Retinal pigment epithelial cell (primary cell): ENCODE data around the gene SLC24A1.

Source experiments
- DNase-seq: peaks from one replicate; pipeline ENCODE4 v3.0.0-alpha.2; 2010; ENCODE audit warnings: low read depth
- H3K4me3 ChIP-seq: 2 replicates; pipeline ENCODE4 v1.5.1; 2011; ENCODE audit warnings: mild to moderate bottlenecking, low read length, control low read depth, moderate library complexity
- CTCF ChIP-seq: conservative IDR thresholded peaks from 2 replicates; pipeline ENCODE4 v1.5.1; 2011; ENCODE audit warnings: low read depth, low read length, control low read depth, inconsistent platforms

SLC24A1 gene

GRCh38 chr15:65618560-65619109, 3.1 kb upstream of the SLC24A1 start:
- no peak overlapping the region for H3K4me3 ChIP-seq
- no peak for TF ChIP-seq CTCF
- no peak for DNase-seq

GRCh38 chr15:65619626-65620290, 2.0 kb upstream of the SLC24A1 start:
- no peak overlapping the region for H3K4me3 ChIP-seq
- no peak for DNase-seq
- TF ChIP-seq CTCF = no peak

GRCh38 chr15:65620833-65621232, 905 bp upstream of the SLC24A1 start:
- H3K4me3 ChIP-seq = no peak overlapping the region
- no peak for DNase-seq
- no peak for TF ChIP-seq CTCF

- DNase-seq = no peak
- TF ChIP-seq CTCF = no peak
- H3K4me3 ChIP-seq = no peak overlapping the region
Observed at GRCh38 chr15:65623103-65623502, 1.4 kb downstream of the SLC24A1 start.

GRCh38 chr15:65626856-65627255, 5.1 kb downstream of the SLC24A1 start:
- no peak for TF ChIP-seq CTCF
- DNase-seq = peak; percentile 27
- H3K4me3 ChIP-seq = no peak overlapping the region

GRCh38 chr15:65629548-65629947, 7.8 kb downstream of the SLC24A1 start:
- H3K4me3 ChIP-seq = no peak overlapping the region
- DNase-seq = no peak
- TF ChIP-seq CTCF = no peak

- no peak for DNase-seq
- no peak overlapping the region for H3K4me3 ChIP-seq
- no peak for TF ChIP-seq CTCF
Observed at GRCh38 chr15:65630760-65631159, 9.0 kb downstream of the SLC24A1 start.
